HFFc6 (cell line): ENCODE results near the gene SUSD1. TPM values are rescaled to one million over a fixed set of nuclear protein-coding genes. Genes with fewer than 3 reads are reported as not detected.

Experiments used
- DNase-seq: peaks from one replicate; pipeline ENCODE4 v3.0.0-alpha.2; 2018
- H3K27ac Mint-ChIP-seq: 2 replicates; pipeline ENCODE4 v1.8.0; 2020; ENCODE audit warnings: mild to moderate bottlenecking, mixed read lengths
- H3K27me3 Mint-ChIP-seq: 2 replicates; pipeline ENCODE4 v1.8.0; 2021; ENCODE audit warnings: mild to moderate bottlenecking, moderate library complexity, mixed read lengths; ENCODE audit not compliant: insufficient read depth
- H3K36me3 Mint-ChIP-seq: 2 replicates; pipeline ENCODE4 v1.8.0; 2021; ENCODE audit warnings: low read depth, mixed read lengths
- H3K4me1 Mint-ChIP-seq: 2 replicates; pipeline ENCODE4 v1.8.0; 2020; ENCODE audit warnings: low read depth, mixed read lengths
- H3K4me3 Mint-ChIP-seq: 2 replicates; pipeline ENCODE4 v1.8.0; 2020; ENCODE audit warnings: mild to moderate bottlenecking, moderate library complexity, mixed read lengths
- H3K9me3 Mint-ChIP-seq: 2 replicates; pipeline ENCODE4 v1.8.0; 2020; ENCODE audit warnings: mild to moderate bottlenecking, mixed read lengths
- CTCF ChIP-seq: fragments of 200-600 bp; sonication (generic); IDR thresholded peaks from 2 replicates; pipeline ENCODE4 v1.5.0; 2021; ENCODE audit warnings: antibody characterized with exemption, mild to moderate bottlenecking
- total RNA-seq, 6 experiments: library from RNA; stranded (reverse); fragmentation: NEBNext Ultra II Directional; extraction: Animal tissue kit (Norgen Biotek cat#: 25700); gene quantifications; 2 replicates in 1 of 6; 3 replicates in 5 of 6; pipeline ENCODE4 v1.2.3, GENCODE V29; 2021

Gene SUSD1
- total RNA-seq, 6 experiments from 2014 or later = 3.5 to 9.4 (median 8.2) TPM

DNA sequence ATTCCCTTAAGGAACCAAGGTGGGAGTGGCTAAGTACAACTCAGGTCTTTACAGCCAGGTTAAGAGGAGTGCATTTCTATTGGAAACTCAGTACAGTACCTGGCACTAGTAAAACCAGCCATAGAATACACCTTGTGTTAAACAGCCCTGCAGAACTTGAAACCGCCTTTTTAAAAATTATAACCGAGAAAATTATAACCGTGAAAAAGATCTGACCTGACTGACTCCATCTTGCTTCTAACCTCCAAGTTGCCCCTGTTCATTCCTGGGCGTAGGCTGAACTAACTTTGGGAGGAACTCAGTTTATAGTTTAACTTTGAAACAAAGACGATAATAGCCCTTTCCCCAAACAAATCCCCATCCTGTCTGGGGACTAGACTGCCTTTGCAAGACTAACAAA lies 132.3 kb downstream of the SUSD1 start:
- DNase-seq = no peak
- H3K27ac Mint-ChIP-seq = peak overlapping the region; percentile 81
- no peak overlapping the region for H3K4me3 Mint-ChIP-seq
- H3K9me3 Mint-ChIP-seq = peaks cover 8% of the 10 kb centered on the region
- peaks cover 28% of the 10 kb centered on the region for H3K36me3 Mint-ChIP-seq
- no peak for TF ChIP-seq CTCF
- H3K4me1 Mint-ChIP-seq = peaks cover 95% of the 10 kb centered on the region
- H3K27me3 Mint-ChIP-seq = no peaks in the 10 kb centered on the region; the same call in 1 of the 2 replicates

- Mint-ChIP-seq H3K27me3 (no peaks in the 10 kb centered on the region; the same call in 1 of the 2 replicates), H3K36me3 (peaks cover 23% of the 10 kb centered on the region), H3K4me1 (peaks cover 95% of the 10 kb centered on the region), H3K9me3 (peaks cover 4% of the 10 kb centered on the region; the same call in 1 of the 2 replicates), H3K27ac (peak overlapping the region; percentile 81), H3K4me3 (peak overlapping the region; percentile 30)
- DNase-seq = no peak
- TF ChIP-seq CTCF = no peak
These were observed 132.9 kb downstream of the SUSD1 start for GRCh38 chr9:112042244-112042638.

GRCh38 chr9:112041536-112042243 lies 133.4 kb downstream of the SUSD1 start:
- peaks cover 19% of the 10 kb centered on the region for H3K36me3 Mint-ChIP-seq
- H3K4me1 Mint-ChIP-seq = peaks cover 95% of the 10 kb centered on the region
- H3K27me3 Mint-ChIP-seq = no peaks in the 10 kb centered on the region; the same call in 1 of the 2 replicates
- peak; percentile 100 for DNase-seq
- peak overlapping the region; percentile 81 for H3K27ac Mint-ChIP-seq
- TF ChIP-seq CTCF = no peak
- H3K9me3 Mint-ChIP-seq = no peaks in the 10 kb centered on the region
- H3K4me3 Mint-ChIP-seq = peak overlapping the region; percentile 30

- Mint-ChIP-seq H3K9me3 (no peaks in the 10 kb centered on the region), H3K27ac (peak overlapping the region; percentile 81), H3K4me1 (peaks cover 91% of the 10 kb centered on the region), H3K4me3 (no peak overlapping the region), H3K36me3 (peaks cover 19% of the 10 kb centered on the region), H3K27me3 (no peaks in the 10 kb centered on the region; the same call in 1 of the 2 replicates)
- no peak for TF ChIP-seq CTCF
- DNase-seq = no peak
These were observed 133.9 kb downstream of the SUSD1 start for GRCh38 chr9:112041199-112041535.

- peak overlapping the region; percentile 71 for H3K27ac Mint-ChIP-seq
- peaks cover 91% of the 10 kb centered on the region for H3K4me1 Mint-ChIP-seq
- H3K27me3 Mint-ChIP-seq = no peaks in the 10 kb centered on the region; the same call in 1 of the 2 replicates
- TF ChIP-seq CTCF = no peak
- DNase-seq = no peak
- peaks cover 9% of the 10 kb centered on the region; the same call in 1 of the 2 replicates for H3K36me3 Mint-ChIP-seq
- H3K9me3 Mint-ChIP-seq = no peaks in the 10 kb centered on the region
- H3K4me3 Mint-ChIP-seq = 0 out of 2 replicates have a peak overlapping the region, but pooled peaks have one; percentile 27
These were observed 137.1 kb downstream of the SUSD1 start for GRCh38 chr9:112038017-112038408.
